Daoy (cell line): ENCODE results near the gene ITGBL1. TPM values are rescaled to one million over a fixed set of nuclear protein-coding genes. Genes with fewer than 3 reads are reported as not detected.

Experiments used
- DNase-seq: peaks from one replicate; pipeline ENCODE4 v3.0.0-alpha.2; 2015; ENCODE audit warnings: low read depth
- total RNA-seq: library from RNA; depleted of rRNA; stranded (reverse); fragments of >200 nt; shearing (Covaris generic); gene quantifications from 2 replicates; pipeline ENCODE4 v1.2.3, GENCODE V29; 2014

The ITGBL1 gene
- total RNA-seq, 1 experiment from 2014 or later: 2.2 TPM

DNA sequence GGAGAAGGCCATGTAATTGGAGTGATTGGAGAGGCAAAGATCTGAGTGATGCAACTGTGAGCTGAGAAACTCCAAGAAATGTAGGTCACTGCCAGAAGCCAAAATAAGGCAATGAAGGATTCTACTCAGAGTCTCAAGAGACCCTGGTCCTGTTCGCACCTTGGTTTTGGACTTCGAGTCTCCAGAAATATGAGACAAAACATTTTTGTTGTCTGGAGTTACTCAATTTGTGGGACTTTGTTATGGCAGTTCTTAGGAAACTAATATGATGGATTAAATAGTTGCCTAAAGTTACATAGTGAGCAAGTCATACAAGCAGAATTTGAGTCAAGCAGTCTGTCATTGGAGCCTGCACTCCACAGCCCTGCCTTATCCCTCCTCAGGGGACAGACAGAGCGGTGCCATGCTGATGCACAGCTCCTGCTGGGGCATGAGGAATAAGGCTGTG is 104.2 kb downstream of the ITGBL1 start:
- DNase-seq: no peak

DNA sequence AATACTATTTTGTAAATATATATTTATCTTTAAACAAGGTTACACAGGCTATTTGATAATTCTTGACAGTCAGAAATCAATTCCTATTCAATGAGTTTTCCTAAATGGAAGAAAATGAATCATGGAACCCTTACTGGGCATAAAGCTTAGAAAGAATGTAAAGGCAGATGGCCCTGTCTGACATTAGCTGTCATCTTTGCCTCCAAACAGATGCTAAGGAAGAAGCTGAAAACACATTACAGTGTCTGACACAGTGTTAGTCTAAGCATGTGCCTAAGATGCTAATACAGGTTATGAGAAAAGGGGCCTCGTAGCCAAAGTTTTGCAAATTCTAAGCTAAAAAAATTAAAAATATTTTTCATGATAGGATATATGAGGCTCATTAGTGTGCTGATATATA is 112.8 kb downstream of the ITGBL1 start:
- no peak for DNase-seq

DNA sequence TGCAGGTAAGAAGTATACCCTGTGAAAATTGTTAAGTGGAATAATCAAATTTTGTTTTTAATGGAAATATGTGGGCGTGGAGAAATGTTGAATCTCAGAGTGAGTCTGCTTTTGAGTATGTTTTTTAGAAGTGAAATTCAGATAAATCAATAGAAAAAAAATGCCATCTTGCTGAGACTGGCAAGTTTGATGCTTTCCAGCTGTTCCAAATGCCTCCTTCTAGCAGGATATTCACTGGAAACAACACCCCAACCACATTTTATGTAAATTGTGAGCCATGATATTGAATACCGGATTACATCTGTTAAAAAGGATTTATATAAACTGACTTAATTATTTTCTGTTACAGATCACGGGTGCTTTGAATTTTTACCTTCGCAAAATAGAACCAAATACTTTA is 115.4 kb downstream of the ITGBL1 start:
- no peak for DNase-seq

DNA sequence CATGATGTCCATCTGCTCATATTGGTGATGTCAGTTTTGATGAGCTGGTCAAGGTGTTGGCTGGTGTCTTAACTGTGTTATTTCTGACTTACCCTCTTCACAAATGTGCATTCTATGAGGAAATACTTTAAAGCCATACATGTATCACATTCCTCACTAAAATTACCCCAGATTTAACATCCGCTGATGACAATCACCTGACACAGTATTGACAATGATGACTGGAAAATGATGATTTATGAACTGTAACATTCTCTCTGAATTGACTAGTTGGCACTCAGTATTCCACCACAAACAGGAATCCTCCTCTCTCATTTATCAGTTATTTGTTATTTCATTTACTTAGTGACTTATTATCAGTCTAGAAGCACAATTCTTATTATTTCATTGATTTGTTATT is 117.3 kb downstream of the ITGBL1 start:
- no peak for DNase-seq

GRCh38 chr13:101570410-101570809 is 117.9 kb downstream of the ITGBL1 start:
- peak; percentile 9 for DNase-seq

- DNase-seq: peak; percentile 6
Measured at GRCh38 chr13:101572456-101572855, 120.0 kb downstream of the ITGBL1 start.

DNA sequence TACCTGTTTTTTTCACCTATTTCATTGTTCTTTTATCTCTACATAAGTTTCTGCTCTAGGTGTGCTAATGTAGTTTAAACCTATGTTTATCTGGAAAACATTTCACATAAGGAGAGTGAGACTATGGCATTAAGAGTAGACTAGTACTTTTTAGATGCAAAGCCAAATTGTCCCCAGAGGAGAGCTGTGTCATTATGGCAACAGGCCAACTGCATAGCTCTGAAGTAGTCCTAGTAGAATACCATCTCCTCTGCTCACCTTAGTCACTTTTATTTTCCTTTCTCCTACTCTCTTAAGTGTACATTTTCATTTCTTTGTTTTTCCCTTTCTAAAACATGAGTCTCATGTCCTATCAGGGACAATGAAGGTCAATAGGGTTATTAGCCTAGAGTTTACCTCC is 123.1 kb downstream of the ITGBL1 start:
- no peak for DNase-seq

GRCh38 chr13:101576455-101576854 is 124.0 kb downstream of the ITGBL1 start:
- peak; percentile 8 for DNase-seq

- no peak for DNase-seq
Measured at GRCh38 chr13:101576977-101577376, 124.5 kb downstream of the ITGBL1 start.

DNA sequence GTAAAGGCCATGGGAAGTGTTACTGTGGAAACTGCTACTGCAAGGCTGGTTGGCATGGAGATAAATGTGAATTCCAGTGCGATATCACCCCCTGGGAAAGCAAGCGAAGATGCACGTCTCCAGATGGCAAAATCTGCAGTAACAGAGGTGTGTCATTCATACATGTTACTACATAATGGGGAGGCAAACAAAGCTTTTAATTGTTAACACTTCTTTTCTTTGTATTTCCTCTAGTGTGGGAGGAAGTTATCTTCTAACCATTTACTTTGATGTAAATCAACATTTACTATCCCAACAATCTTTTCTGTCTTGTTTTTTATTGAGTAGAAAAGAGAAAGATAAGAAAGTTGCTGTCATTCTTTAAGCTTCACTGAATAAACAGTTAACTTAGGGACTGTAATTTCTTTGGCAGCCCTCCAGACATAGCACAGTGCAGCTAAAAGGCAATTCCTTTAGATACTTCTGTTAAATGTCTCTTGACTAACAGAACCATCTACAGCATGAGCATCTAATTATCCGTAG is 126.9 kb downstream of the ITGBL1 start:
- DNase-seq: peak; percentile 30

- no peak for DNase-seq
Measured at GRCh38 chr13:101584331-101584730, 131.9 kb downstream of the ITGBL1 start.

- DNase-seq: no peak
Measured at GRCh38 chr13:101590479-101590878, 138.0 kb downstream of the ITGBL1 start.

DNA sequence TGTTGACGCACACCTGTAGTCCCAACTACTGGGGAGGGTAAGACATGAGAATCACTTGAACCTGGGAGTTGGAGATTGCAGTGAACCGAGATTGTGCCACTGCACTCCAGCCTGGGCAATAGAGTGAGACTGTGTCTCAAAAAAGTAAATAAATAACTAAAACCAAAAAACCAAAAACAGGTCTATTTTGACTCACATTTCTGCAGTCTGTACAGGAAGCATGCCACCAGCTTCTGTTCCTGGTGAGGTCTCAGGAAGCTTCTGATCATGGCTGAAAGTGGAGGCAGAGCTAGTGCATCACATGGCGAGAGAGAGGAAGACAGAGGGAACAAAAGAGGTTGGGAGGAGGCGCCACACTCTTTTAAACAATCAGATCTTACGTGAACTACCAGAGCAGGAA is 142.5 kb downstream of the ITGBL1 start:
- DNase-seq: no peak

DNA sequence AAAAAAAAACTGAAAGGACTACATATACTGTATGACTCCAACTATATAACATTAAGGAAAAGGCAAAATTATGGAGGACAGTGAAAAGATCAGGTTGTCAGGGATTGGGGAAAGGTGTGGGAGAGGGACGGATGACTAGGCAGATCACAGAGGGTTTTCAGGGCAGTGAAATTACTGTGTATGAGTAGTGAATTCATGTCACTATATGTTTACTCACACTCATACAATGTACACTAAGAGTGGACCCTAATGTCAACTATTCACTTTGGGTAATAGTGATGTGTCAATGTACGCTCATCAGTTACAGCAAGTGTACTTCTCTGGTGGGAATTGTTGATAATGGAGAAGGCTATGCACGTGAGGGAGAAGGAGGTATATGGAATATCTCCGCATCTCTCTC is 144.3 kb downstream of the ITGBL1 start:
- no peak for DNase-seq

DNA sequence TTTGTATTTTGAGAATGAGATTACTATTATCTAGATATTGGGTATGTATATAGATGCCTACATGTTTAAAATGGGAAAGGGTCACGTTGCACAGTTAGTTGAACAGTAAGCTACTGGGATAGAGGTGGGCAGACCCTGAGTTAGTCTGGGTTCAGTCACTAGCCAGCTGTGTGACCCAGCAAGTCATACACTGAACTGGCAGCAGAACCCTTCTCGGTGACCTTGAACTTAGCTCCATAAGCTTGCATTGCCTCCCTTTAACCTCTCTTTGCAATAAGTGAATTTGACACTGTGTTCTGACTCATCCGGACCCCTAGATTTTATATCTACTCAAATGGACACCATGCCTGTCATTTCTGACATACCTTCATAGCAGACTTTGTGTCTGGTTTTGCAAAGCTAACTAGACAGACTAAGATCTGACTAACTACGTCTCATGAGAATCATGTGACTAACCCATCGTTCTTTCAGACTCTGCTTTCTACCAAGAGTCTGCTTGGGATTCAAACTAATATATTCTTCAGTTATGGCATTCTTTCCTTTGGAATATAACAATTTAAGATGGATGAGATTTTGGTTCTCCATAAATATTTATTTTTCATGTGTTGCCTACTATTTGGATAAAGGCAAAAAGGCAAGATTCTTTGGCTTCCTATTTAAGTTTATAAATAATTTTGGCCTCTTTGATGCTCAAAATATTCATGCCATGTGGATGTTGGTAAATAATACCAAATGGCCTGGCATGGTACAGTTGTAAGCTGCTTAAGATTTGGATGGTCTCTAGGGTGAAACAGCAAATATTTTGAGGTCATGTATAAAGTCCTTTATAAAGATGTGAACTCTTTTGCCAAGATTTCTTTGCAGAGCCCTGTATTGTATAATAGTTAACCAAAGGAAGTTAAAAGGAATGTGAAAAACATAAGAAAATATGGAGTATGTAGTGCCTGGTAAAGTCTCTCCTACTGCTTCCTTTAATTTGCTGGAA is 159.3 kb downstream of the ITGBL1 start:
- DNase-seq: no peak

GRCh38 chr13:101612735-101613134 is 160.3 kb downstream of the ITGBL1 start:
- peak; percentile 4 for DNase-seq

- DNase-seq: no peak
Measured at GRCh38 chr13:101614491-101614890, 162.0 kb downstream of the ITGBL1 start.

GRCh38 chr13:101618440-101619187 is 166.1 kb downstream of the ITGBL1 start:
- no peak for DNase-seq

DNA sequence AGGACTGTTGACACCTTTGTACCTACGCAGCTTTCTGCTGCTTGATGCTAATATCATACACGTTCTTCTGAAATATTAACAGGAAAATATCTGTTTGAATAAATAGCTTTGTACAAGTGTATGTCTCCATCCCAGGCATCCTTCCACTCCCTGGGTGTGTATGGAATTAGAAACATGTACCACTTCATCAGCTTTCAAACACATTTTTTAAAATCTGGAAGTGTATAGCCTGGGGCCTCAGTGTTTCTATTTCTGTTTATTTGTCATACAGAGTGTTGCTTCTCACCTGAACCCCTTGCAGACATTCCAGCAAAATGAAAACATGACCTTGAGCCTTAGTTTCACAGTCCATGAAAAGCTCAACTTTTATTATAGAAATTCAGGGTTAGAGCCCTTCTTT is 168.6 kb downstream of the ITGBL1 start:
- DNase-seq: no peak

DNA sequence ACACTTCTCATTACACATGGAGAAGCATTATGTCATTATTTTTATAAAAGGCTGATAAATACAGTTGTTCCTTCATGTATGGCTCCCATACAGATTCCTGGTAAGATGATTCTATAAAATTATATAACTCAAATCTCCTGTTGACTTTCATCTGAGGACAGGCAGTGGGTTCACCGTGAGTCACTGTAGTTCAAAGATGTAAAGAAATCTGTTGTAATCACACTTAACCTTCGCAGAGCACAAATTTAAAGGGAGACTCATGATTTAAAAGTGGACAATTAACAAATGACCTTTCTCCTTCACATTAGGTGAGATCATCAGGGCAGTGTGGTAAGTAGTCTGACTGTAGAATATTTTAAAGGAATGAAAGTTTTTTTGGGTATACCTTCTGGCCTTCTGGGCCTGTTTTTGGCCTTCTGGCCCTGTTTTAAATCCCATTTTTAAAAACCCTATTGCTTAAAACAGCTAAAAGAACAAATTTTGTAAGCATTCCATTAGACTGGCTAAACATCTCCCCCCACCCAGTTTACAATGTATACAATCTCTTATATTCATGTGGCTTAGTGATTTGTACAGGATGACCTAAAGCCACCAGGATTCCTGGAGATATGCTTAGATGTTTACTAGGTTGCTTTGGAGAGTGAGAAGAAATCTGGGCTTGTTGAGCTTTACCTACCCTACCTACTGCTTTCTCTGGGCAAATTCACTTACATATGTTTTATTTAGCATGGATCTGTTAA is 171.2 kb downstream of the ITGBL1 start:
- DNase-seq: peak; percentile 19

DNA sequence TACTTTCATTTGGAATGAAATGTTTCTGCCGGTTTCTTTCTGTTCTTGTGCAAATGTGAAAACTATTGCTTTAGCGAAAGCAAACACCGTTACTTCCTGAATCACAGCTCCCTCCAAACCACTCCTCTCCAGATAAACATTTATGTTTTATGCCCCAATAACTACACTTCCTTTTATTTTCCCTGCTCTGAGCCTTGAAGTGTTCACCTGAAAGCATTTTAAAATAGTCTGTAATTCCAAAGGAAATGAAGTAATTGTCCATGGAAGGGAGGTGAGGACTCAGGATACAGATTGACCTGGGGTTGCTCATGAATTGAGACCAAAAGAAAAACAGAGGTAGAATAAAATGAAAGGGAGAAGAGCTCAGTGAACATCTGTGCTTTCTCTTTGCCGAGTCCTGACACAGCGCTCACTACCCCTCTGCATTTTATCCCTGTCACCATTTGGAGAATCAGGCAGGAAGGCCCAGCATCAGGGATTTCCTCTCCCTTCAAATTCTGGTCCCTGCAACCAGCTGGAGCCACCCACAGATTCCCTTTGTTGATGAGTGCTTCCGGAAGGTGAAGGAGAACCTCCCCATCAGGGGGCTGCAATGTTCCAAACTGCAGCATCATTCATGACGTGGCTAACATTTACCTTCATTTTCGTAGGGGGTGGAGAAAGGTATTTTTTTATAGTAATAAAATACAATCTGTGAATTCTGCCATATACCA is 171.9 kb downstream of the ITGBL1 start:
- no peak for DNase-seq
